HTR-8/SVneo (cell line): ENCODE results near the gene MYO3A.
"Not testable (repeated sequence)": the region's sequence is repeated elsewhere in the genome, so short reads cannot be mapped to it uniquely, and the experiment has no call there.

Experiments used
- DNase-seq: peaks from one replicate; pipeline ENCODE4 v3.0.0; 2011; ENCODE audit warnings: low spot score, mixed read lengths; ENCODE audit not compliant: insufficient read length
- FAIRE-seq: peaks from 2 replicates; lab custom pipeline; 2011; peaks lifted over from hg19 to GRCh38; lab: Jason Lieb, UNC

Gene MYO3A

DNA sequence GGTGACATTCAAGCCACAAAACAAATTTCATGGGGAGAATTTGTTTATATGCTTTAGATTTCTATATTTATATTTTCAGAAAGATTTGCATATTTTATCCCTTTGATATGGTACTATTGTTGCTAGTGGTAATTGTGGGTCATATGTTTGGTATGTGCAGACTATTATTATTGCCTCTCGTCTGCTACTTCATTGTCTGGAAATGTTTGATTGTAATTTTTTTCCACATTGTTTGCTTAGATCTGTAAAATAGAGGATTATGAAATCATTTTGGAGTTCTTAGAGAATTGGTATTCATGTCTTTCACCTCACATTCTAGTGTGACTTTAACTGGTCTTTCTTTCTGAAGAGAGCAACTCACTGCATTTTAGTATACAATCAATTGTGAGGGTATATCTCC is 44.7 kb downstream of the MYO3A start:
- DNase-seq (no peak), FAIRE-seq (no peak)

DNA sequence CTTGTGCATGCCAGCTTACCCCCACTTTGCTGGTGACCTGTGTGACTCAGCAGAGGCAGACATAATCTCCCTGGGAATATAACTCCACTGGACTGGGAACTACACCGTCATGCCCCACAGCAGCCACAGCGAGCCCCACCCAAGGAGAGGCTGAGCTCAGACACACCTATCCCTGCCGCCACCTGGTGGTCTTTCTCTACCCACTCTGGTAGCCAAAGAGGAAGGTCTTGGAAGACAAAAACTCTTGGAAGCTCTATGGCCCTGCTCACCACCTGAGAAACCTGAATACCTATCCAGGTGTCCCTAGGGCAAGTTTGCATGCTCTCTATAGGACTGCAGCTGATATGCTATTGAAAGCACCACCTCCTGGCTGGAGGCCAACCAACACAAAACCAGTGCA is 48.1 kb downstream of the MYO3A start:
- FAIRE-seq: no peak

DNA sequence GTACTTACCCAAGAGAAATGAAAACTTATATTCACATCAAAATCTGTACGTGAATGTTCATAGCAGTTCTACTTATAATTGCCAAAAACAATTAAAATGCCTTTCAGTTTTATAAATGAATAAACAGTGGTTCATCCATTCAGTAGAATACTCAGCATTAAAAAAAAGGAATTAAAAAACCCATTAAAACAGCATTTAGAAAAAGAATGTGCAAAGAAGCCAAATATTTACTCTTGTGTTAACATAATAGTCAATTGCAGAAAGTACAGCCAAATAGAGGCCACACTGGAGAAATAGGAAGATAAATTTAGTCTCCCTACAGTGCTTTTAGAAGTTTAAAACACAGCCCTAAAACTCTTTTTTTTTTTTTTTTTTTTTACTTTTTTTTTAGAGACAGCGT is 54.6 kb downstream of the MYO3A start:
- FAIRE-seq (no peak), DNase-seq (no peak)

More for the DNA sequence above, 48.1 kb downstream of the MYO3A start:
- no peak for DNase-seq

DNA sequence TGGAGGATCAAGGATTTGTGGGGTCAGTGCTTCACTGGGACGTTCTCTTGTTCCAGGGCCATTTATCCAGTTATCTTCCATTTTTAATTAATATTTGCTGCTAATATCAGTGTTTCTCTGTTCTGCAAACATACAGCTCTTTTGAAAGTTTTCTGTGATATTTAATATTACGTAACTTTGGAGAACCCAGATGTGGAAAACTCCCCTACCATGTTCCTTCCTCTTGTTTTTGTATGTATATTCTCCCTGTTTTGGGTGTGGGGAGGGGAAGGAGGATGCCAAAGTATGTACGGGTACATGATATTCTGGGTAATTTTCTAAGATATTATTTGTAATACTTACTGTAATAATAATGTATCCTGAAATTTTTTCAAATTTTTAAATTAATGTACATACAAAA is 55.9 kb downstream of the MYO3A start:
- DNase-seq (no peak), FAIRE-seq (no peak)

DNA sequence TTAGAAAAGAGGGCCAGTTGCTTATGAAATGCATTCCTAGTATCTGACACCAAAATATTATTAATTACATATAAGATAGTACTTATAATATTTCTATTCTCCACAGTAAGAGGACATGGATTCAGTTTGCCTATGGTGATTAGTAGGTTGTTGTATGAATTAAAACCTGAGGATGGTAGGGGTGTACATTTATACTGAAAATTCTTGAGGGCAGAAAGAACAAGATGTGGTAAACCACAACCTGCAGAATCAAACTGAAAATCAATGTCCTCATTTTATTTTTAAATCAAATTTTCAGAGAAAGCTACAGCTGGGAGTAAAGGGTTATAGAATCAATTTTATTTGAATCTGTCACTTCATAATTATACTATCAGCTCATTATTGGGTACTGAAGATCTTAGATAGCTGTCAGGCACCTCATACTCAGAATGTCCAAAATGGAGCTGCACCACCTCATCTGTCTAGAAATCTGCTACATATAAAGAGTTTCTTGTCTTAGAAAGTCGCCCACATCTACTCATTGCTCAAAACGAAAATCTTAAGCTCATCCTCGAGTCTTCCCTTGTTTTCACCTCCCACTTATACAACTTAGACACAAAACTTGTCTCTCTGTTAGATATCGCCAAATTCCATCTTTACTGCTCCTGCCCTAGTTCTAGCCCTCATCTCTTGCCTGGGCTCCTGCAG is 65.4 kb downstream of the MYO3A start:
- DNase-seq (no peak), FAIRE-seq (no peak)

DNA sequence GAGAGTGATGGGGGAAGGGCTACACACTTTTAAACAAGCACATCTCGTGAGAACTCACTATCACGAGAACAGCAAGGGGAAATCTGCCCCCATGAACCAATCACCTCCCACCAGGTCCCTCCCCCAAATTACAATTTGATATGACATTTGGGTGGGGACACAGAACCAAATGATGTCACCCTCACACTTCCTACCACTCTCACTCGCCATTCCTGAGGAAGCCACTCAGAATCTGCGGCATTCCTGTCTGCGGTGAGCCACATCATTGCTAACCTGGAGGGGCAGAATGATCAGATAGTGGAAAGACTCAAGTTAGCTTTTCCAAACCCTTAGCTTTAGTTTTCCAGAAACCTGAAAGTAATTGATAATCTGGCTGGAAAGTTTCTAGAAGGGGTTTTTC is 66.9 kb downstream of the MYO3A start:
- DNase-seq (no peak), FAIRE-seq (no peak)

DNA sequence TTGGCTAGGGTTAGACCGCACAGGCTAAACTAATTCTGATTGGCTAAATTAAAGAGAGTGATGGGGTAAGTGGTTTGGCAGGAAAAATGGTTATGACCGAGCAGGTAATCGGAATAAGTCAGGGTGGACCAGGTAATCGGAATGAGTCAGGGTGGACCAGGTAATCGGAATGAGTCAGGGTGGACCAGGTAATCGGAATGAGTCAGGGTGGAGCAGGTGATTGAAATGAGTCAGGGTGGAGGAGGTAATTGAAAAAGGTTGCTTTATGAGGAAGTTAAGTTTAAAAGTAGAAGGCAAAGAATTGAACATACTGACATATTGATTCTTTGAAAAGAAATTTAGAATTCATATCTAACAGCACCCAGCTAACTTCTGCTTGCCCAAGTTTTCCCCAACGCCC is 68.4 kb downstream of the MYO3A start:
- not testable (repeated sequence) for FAIRE-seq, DNase-seq

DNA sequence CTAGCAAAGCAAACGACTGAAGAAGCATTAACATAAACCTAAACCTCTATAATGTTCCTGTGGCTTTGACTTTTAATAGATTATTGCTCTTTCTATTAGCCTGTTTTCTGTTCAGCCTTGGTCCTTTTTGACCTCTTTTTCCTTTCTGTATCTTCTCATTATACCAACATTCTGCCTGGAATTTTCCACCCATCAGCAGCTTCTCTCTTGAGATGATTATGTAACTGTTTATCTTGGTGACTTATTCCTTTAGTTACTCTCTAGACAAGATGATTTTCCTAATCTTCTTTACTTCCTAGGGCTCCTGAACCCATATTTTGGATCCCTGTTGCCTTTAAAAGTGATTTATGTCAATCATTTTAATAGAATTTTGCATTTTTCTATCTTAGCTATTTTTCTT is 81.1 kb downstream of the MYO3A start:
- no peak for FAIRE-seq
- no peak for DNase-seq

DNA sequence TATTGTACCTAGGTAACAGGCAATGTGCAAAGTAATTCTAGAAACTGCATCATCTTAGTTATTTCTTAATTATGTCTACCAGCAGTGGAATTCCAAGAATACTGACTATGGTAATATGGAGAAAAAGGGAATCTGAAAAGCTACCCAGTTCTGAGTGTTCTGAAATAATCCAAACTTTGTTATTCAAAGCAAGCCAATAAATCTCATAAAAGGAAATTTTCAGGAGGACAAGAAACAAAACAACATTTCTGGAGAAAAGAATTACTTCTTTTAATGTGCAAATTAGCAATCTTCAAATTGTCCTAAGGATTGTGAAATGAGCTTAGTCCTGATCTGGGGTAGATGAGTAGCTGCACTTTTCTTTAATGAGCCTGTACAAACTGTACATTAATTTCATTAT is 88.8 kb downstream of the MYO3A start:
- FAIRE-seq (no peak), DNase-seq (no peak)

DNA sequence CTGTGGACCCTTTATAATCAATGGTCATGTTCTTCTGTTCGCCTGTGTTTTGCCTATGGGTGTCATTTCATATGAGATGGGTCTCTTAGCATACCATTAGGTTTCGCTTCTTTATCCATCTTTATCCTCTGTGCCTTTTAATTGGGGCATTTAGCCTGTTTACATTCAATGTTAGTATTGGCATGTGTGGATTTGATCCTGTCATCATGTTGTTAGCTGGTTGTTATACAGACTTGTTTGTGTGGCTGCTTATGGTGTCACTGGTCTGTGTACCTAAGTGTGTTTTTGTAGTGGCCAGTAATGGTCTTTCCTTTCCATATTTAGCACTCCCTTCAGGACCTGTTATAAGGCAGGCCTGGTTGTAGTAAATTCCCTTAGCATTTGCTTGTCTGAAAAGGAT is 90.3 kb downstream of the MYO3A start:
- DNase-seq (no peak), FAIRE-seq (no peak)

DNA sequence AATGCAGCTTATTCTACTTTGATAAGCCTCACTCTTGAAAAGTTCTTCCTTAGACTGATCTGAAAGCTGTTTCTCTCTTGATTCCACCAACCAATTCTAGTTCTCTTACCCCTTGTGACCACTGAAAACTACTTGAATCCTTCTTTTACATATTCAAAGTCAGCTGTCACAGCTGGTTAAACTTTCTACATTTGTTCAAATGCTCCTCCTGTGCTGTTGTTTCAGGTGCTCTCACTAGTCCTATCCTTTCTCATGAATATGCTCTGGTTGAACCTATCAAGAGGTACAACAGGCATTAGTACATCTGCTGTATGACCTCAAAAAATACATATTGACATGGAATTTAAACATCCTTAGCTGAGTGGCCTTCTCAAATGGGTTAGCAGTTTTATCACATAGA is 91.5 kb downstream of the MYO3A start:
- FAIRE-seq (no peak), DNase-seq (no peak)

DNA sequence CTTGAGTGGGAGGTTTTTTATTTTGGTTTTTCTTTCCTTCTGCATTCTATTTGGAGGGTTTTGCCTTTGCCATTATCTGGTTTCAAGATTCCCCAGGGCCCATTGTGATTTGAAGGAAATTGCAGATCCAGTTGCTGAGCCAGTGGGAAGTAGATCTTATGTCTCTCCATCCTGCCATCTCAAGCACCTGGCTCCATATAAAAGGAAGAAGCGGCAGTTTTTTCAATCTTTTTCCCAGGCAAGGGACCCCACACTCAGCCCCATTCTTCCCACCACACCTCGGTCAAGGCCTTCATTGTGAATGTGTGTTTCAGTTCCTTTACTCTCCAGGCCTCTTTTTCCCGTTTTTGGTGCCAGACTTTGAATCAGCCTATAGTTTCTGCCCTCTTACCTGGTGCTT is 95.8 kb downstream of the MYO3A start:
- FAIRE-seq: no peak
- no peak for DNase-seq

DNA sequence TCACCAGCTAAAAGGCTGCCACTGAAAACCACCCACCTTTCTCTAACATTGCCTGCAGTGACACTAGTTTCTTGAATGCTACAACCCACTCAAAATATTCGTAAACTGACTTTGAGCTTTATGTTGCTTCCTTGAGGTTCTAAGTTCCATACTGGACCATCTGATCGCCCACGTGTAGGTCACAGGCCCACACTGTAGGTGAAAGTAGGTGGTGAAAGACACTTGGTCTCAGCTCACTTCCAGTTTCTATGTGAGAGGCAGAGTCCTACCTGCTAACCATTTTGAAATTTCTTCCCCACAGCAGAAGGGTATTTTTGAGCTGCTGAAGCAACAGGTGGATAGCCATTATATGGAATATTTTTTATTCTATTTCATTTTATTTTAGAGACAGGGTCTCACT is 97.3 kb downstream of the MYO3A start:
- FAIRE-seq: no peak

DNA sequence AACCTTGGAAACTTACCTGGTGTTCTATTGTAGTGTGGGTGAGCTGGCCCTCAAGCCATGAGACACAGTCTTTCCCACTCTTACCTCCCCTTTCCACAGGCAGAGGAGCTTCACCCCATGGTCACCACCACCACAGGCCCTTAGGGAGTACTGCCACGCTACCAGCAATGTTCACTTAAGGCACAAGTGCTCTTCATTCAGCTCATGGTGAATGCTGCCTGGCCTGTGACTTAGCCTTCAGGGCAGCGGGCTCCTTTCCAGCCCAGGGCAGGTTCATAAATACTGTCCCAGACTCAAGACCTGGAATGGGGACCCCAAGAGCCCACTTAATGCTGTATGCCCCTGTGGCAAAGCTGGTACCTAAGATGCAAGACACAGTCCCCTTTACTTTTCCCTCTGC is 109.4 kb downstream of the MYO3A start:
- no peak for FAIRE-seq
- DNase-seq: no peak

More for the DNA sequence above, 97.3 kb downstream of the MYO3A start:
- no peak for DNase-seq

DNA sequence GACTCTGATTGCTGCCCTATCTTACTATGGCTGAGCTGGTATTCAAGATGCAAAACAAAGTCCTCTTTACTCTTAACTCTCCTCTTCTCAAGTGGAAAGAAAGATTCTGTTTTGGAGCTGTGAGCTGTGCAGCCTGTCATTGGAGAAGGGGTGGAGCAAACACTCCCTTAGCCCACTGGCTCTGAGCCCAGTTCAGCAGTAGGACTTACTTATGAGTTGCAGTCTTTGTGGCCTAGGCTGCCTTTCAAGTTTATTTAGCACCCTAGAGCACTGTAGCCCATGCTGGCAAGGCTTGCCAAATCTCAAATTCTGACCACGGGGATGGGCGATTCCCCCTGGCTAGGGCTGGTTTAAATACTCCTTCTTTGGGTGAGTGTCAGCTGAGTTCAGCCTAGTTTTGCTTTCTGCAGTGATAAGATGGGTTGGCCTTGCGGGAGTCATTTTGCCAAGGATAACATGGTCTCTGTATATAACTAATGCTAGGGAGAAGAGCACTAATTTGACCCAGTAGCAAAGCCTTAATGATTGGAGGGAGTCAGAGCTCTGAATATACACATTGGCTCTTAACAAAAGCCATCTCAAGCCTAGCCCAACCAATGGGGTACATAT is 110.2 kb downstream of the MYO3A start:
- FAIRE-seq (no peak), DNase-seq (no peak)

DNA sequence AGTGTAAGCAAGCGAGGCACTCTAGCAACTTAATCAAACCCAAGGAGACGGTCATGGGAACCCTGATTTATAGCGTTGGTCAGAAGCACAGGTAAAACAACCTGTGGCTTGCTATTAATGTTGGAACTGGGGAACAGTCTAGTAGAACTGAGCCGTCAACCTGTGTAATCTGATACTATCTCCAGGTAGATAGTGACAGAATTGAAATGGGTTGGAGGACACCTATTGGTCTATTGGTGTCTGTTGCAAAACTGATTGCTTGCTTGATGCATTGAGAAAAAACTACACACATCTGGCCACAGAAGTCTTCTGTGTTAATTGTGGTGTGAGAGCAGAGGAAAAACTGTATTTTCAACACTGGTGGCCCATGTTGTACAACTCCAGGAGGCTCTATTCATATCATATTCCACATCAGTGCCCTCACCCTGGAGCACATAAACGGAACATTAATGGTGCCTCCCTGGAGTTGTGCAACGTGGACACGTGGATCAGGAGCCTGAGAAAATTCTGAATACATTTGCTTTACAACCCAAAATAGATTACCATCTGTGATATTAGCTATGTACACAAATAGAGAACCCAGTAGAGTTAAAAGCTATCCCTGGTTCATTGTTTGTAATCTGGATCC is 112.2 kb downstream of the MYO3A start:
- FAIRE-seq (no peak), DNase-seq (no peak)

DNA sequence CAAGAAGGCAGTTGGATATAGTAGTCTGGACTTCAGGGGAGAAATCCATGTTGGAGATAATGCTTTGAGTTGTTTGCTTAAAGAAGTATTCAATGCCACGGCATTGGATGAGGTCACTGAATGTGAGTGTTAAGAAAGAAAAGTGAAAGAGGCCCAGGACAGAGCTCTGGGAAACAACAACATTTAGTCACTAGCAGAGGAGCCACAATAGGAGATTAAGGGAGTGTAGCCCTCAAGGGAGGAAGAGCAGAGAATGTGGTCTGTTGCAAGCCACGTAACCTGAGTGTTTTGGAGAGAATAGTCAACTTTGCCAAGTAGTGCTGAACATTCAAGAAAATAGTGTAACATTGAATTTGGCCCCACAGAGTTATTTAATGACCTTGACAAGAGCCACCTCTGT is 114.7 kb downstream of the MYO3A start:
- DNase-seq (no peak), FAIRE-seq (no peak)

DNA sequence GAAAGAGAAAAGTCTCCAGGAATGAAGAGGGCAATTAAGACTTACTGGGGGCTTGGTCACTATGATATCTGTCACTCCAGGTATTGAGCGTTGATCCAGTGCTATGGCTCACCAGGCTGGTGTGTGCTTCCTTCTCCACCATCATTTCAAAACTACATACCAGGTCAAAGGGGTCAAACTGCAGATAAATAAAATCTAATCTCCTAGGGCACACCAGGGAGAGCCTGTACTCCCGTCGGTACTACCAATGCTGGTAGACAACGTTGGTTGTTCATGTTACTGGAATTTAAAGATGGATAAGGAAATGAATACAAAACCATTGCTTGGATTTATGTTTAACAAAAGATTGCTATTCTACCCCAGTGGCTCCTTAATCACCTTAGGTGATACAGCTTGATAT is 118.3 kb downstream of the MYO3A start:
- DNase-seq (no peak), FAIRE-seq (no peak)

DNA sequence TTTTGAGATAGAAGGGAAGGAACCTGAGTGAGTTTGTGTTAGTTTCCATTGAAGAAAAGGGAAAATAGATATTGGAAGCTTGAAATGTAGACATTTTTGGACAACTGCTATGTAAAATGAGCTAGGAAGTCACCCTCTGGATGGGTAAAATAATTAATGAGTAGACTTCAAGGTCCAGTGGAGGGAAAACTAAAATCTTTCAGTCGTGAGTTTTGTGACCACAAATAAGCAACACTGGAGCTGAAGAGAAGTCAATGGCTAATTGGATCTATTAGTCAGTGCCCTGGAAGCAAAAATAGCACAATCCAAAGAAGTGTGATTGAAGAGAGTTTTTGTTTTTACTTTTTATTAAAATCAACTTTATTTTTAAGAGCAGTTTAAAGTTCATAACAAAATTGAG is 123.4 kb downstream of the MYO3A start:
- FAIRE-seq (no peak), DNase-seq (no peak)

DNA sequence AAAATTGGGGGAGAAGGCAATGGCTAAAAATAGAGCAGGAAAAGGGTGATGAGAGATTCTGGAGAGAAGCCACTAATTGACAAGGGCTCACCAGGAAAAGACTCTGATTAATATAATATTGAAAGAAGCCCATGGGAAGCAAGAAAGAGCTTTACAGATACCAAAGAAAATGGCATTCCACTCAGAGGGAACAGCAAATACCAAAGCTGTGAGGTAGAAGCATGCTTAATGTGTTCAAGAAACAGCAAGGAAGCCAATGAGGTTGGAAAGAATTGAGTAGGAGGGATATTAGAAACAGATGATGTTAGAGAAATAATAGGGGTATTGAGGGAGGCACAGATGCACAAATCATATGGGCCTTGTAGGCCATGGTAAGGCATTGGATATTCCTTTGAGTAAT is 130.1 kb downstream of the MYO3A start:
- no peak for FAIRE-seq

DNA sequence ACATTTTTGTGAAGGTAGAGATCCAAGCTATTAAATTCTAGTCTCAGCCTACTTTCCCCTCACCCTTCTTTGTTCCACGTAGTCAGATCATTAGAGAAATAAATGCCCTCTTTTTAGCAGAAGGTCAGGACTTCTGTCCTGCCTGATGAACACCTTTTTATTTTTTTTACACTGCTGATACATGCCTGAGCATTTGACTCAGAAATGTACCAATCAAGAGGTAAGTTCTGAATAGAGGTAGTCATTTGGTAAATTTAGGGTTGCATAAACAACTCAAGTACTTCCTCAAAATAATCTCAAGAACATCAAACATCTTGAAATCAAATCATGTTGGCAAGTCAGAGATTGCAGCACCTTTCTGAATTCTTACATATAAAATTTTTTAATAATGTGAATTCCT is 133.7 kb downstream of the MYO3A start:
- DNase-seq: no peak
- no peak for FAIRE-seq

More for the DNA sequence above, 130.1 kb downstream of the MYO3A start:
- no peak for DNase-seq

DNA sequence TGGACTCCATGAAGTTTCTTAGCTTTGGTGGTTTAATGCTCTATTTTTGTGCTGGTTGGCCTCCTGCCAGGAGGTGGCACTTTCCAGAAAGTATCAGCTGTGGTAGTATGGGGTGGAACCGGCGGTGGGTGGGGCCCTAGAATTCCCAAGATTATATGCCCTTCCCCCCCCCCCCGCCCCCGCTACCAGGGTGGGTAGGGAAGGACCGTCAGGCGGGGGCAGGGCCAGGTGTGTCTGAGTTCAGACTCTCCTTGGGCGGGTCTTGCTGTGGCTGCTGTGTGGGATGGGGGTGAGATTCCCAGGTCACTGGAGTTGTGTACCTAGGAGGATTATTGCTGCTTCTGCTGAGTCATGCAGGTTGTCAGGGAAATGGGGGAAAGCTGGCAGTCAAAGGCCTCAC is 146.9 kb downstream of the MYO3A start:
- DNase-seq, FAIRE-seq: not testable (repeated sequence)
